Cardiac muscle cell (in vitro differentiated cells and primary cell): ENCODE data around the gene TLE4. TPM values are rescaled to one million over a fixed set of nuclear protein-coding genes. Genes with fewer than 3 reads are reported as not detected.
A peak's percentile ranks its signal among the peaks of the same experiment; 100 is the strongest.

Experiments
- DNase-seq, 2 donors: peaks; one replicate each; pipeline versions ENCODE4 v3.0.0 to v3.0.0-alpha.2; 2010 to 2017; ENCODE audit warnings: low read depth in 1 of 2, low spot score in 1 of 2
- H3K27ac ChIP-seq: fragments of 200-600 bp; sonication (generic); 2 replicates; pipeline ENCODE4 v1.5.1; 2016
- H3K27me3 ChIP-seq: fragments of 200-600 bp; sonication (generic); 2 replicates; pipeline ENCODE4 v1.6.0; 2016; ENCODE audit warnings: control low read depth
- H3K36me3 ChIP-seq: fragments of 200-600 bp; sonication (generic); 2 replicates; pipeline ENCODE4 v1.5.1; 2016; ENCODE audit warnings: control low read depth
- H3K4me1 ChIP-seq: fragments of 200-600 bp; sonication (generic); 2 replicates; pipeline ENCODE4 v1.8.1; 2017; ENCODE audit warnings: low read depth, mild to moderate bottlenecking, mixed run types
- H3K4me3 ChIP-seq: fragments of 200-600 bp; sonication (generic); 2 replicates; pipeline ENCODE4 v1.5.1; 2016; ENCODE audit warnings: mild to moderate bottlenecking
- H3K9me3 ChIP-seq: fragments of 200-600 bp; sonication (generic); 2 replicates; pipeline ENCODE4 v1.5.1; 2017; ENCODE audit warnings: low read depth, mild to moderate bottlenecking, control low read depth
- CTCF ChIP-seq: IDR thresholded peaks from 2 replicates; pipeline ENCODE4 v1.5.1; 2012; ENCODE audit warnings: low read depth, mild to moderate bottlenecking, low read length
- polyA plus RNA-seq: library from polyadenylated mRNA; unstranded; fragments of >200 nt; fragmentation: Nextera tagmentation; extraction: Ambion mirVana; gene quantifications from 2 replicates; pipeline ENCODE4 v1.2.1, GENCODE V29; 2016
- total RNA-seq: library from RNA; depleted of rRNA; stranded (reverse); fragments of >200 nt; gene quantifications from 2 replicates; pipeline ENCODE4 v1.2.3, GENCODE V29; 2016

TLE4 gene
- total and polyA plus RNA-seq, 2 experiments from 2014 or later = 9.1 to 11.9 TPM

GRCh38 chr9:79572608-79573411 lies 1.0 kb downstream of the TLE4 start:
- DNase-seq = peak; percentile 64 to 86
- Histone ChIP-seq H3K9me3 (no peaks in the 10 kb centered on the region), H3K27ac (peak overlapping the region; percentile 94), H3K4me1 (no peaks in the 10 kb centered on the region), H3K4me3 (peak overlapping the region; percentile 94), H3K27me3 (peaks cover 9% of the 10 kb centered on the region), H3K36me3 (no peaks in the 10 kb centered on the region)
- TF ChIP-seq CTCF = no peak

- TF ChIP-seq CTCF = no peak
- no peaks in the 10 kb centered on the region for H3K9me3 ChIP-seq
- no peak overlapping the region for H3K27ac ChIP-seq
- DNase-seq = no peak
- H3K27me3 ChIP-seq = peaks cover 9% of the 10 kb centered on the region
- H3K4me3 ChIP-seq = peak overlapping the region; percentile 94
- H3K4me1 ChIP-seq = no peaks in the 10 kb centered on the region
- no peaks in the 10 kb centered on the region for H3K36me3 ChIP-seq
Observed at GRCh38 chr9:79573412-79573923, 1.7 kb downstream of the TLE4 start.

GRCh38 chr9:79574136-79574535 lies 2.4 kb downstream of the TLE4 start:
- no peak overlapping the region for H3K27ac ChIP-seq

GRCh38 chr9:79574781-79575180 lies 3.0 kb downstream of the TLE4 start:
- no peak overlapping the region for H3K27ac ChIP-seq
- no peak for TF ChIP-seq CTCF
- no peak overlapping the region for H3K4me3 ChIP-seq
- H3K4me1 ChIP-seq = no peaks in the 10 kb centered on the region
- no peaks in the 10 kb centered on the region for H3K9me3 ChIP-seq
- H3K36me3 ChIP-seq = no peaks in the 10 kb centered on the region
- H3K27me3 ChIP-seq = peaks cover 7% of the 10 kb centered on the region
- no peak for DNase-seq

More at GRCh38 chr9:79574136-79574535, 2.4 kb downstream of the TLE4 start:
- DNase-seq = no peak
- Histone ChIP-seq H3K9me3 (no peaks in the 10 kb centered on the region), H3K27me3 (peaks cover 9% of the 10 kb centered on the region), H3K4me3 (peak overlapping the region; percentile 94), H3K36me3 (no peaks in the 10 kb centered on the region), H3K4me1 (no peaks in the 10 kb centered on the region)
- no peak for TF ChIP-seq CTCF

- H3K4me3 ChIP-seq = no peak overlapping the region
- H3K4me1 ChIP-seq = peaks cover 5% of the 10 kb centered on the region
- no peaks in the 10 kb centered on the region for H3K27me3 ChIP-seq
- no peak for DNase-seq
- no peaks in the 10 kb centered on the region for H3K9me3 ChIP-seq
- no peak for TF ChIP-seq CTCF
- H3K27ac ChIP-seq = no peak overlapping the region
- no peaks in the 10 kb centered on the region for H3K36me3 ChIP-seq
Observed at GRCh38 chr9:79575547-79575946, 3.8 kb downstream of the TLE4 start.
